ENCODE data around the gene PCLO. TPM values are rescaled to one million over a fixed set of nuclear protein-coding genes. Genes with fewer than 3 reads are reported as not detected.

PCLO gene
- total RNA-seq, 3 donors from 2014 or later, result 0.10 TPM; not detected in 2

DNA sequence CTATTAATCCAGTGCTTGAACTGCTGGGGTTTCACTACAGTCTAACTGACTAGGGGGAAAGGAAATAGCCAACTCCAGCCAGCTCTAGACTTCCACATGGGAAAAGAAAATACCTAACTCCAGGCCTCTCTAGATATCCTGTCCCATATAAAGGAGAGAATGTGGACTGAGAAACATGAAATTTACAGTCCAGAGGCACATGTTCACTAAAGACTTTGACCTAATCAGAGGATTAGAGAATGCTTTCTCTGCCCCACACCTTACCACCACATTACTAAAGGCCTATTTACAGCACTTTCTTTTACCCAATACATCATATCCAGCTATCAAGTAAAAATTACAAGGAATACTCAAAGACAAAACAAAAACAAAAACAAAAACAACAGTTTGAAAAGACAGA, 164.2 kb downstream of the PCLO start:
- H3K36me3 Mint-ChIP-seq (ENCODE audit: insufficient read depth), result no peaks in the 10 kb centered on the region
- no peaks in the 10 kb centered on the region for H3K27me3 Mint-ChIP-seq (ENCODE audit: low read depth)
- no peak for DNase-seq
- peaks cover 17% of the 10 kb centered on the region for H3K9me3 Mint-ChIP-seq
- H3K4me1 Mint-ChIP-seq (ENCODE audit: low read depth), result no peaks in the 10 kb centered on the region
- ATAC-seq, result no peak
- no peak overlapping the region for H3K4me3 Mint-ChIP-seq

DNA sequence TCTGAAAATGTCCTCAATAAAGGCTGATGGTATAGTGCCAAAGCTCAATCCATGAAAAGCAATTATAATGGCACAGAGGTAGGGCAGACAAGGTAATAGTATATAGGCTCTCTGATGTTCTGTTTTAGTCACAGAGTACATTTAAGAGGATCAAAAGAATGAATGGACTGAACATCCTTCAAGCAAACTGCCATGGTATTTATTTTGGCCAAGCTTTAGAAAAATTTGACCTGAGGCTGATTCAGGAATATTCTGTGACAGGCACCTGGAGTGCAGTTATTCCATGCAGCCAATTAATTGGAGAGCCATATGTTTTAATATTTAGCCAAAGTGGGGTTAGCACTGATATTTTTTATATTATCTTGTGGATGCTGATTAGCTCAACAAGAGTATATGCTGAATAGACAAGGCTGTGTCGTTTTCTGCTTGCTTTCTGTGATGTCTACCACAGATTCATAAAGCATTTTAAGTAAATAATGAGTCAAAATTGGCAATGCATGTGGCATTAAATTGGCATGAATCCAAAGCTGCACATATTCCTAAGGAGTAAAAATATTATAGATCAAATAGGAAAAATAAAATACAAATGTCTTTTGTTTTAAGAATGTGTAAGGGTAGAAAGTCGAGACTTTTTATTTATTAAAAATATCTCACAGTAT, 177.4 kb downstream of the PCLO start:
- no peaks in the 10 kb centered on the region for H3K27me3 Mint-ChIP-seq (ENCODE audit: low read depth)
- no peak for DNase-seq
- H3K9me3 Mint-ChIP-seq, result no peaks in the 10 kb centered on the region
- no peak for ATAC-seq
- no peak overlapping the region for H3K4me3 Mint-ChIP-seq
- H3K4me1 Mint-ChIP-seq (ENCODE audit: low read depth), result no peaks in the 10 kb centered on the region
- H3K36me3 Mint-ChIP-seq (ENCODE audit: insufficient read depth), result no peaks in the 10 kb centered on the region

DNA sequence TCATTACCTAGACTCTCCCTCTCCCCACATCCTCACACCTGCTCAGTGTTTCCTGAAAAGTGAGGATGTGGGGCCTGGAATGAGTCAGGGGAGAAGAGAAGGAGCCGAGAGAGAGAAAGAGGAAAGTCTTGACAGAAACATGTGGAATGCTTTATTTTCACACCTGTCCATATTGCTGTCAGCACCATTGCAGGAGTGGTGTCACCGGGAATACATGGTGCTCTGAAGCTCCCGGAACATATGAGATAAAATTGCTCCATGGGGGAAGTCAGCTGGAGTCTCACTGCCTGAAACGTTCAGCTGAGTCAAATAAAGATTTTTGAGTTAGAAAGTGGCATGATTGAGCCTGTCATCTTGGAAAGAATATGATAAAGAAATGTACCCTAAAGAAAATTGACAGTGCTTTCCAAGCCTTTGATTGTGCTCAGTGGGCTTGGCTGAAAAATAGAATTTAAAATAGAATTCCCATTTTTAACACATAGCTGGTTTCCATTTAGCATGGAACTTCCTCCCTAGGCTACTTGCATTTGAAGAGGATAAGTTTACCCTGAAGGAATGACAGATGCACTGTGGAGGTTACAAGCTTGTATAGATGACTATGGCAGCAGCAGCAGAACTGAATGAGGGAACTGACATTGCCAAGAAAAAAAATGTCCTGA, 182.4 kb downstream of the PCLO start:
- Mint-ChIP-seq H3K4me1 (ENCODE audit: low read depth) (no peaks in the 10 kb centered on the region), H3K9me3 (peaks cover 4% of the 10 kb centered on the region), H3K4me3 (no peak overlapping the region), H3K36me3 (ENCODE audit: insufficient read depth) (no peaks in the 10 kb centered on the region), H3K27me3 (ENCODE audit: low read depth) (no peaks in the 10 kb centered on the region)
- no peak for DNase-seq
- no peak for ATAC-seq

DNA sequence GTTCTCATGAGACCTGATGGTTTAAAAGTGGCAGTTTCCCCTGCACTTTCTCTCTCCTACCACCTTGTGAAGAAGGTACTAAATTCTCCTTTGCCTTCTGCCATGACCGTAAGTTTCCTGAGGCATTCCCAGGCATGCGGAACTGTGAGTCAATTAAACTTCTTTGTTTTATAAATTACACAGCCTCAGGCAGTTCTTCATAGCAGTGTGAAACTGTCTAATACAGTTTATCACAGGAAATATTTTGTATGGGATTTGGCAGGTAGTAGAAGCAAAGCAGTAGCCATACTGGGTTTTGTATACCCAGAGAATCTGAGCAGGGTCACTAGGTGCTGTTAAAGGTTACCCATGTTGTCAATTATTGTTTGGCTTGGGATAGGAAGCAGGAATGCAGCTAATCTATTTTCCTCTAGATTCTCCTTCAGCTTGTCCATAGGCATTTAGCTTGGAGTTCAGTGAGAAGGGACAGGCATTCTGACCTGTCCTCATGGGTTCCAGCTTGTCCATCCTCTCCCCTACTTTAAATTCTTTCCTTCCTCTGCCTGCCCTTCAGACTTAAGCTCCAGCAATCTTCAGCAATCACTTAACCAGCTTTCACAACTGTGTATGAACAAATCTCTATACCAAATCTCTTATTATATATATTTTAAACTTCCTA, 186.7 kb downstream of the PCLO start:
- Mint-ChIP-seq H3K4me3 (no peak overlapping the region), H3K27me3 (ENCODE audit: low read depth) (no peaks in the 10 kb centered on the region), H3K36me3 (ENCODE audit: insufficient read depth) (no peaks in the 10 kb centered on the region), H3K9me3 (peaks cover 4% of the 10 kb centered on the region), H3K4me1 (ENCODE audit: low read depth) (no peaks in the 10 kb centered on the region)
- no peak for ATAC-seq
- no peak for DNase-seq

DNA sequence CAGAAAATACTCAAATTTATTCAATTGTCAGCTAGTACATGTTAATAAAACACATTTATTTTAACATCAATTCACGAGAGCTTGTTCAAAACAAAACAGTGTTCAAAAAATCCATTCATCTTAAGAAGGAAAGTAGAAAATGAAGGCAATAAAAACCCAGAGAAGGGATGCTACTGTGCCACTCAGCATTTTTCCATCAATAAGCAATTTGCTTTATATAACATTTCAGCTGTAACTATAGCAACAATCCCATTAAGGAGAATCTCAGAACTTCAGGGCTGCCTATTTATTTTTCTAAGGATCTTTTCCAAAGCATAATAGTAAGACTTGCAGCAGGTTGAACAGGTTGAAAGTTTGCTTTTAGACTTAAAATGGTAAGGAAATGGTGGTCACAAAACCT, 190.5 kb downstream of the PCLO start:
- peaks cover 8% of the 10 kb centered on the region for H3K9me3 Mint-ChIP-seq
- DNase-seq, result no peak
- no peaks in the 10 kb centered on the region for H3K27me3 Mint-ChIP-seq (ENCODE audit: low read depth)
- H3K4me3 Mint-ChIP-seq, result no peak overlapping the region
- no peaks in the 10 kb centered on the region for H3K36me3 Mint-ChIP-seq (ENCODE audit: insufficient read depth)
- no peaks in the 10 kb centered on the region for H3K4me1 Mint-ChIP-seq (ENCODE audit: low read depth)
- ATAC-seq, result no peak

DNA sequence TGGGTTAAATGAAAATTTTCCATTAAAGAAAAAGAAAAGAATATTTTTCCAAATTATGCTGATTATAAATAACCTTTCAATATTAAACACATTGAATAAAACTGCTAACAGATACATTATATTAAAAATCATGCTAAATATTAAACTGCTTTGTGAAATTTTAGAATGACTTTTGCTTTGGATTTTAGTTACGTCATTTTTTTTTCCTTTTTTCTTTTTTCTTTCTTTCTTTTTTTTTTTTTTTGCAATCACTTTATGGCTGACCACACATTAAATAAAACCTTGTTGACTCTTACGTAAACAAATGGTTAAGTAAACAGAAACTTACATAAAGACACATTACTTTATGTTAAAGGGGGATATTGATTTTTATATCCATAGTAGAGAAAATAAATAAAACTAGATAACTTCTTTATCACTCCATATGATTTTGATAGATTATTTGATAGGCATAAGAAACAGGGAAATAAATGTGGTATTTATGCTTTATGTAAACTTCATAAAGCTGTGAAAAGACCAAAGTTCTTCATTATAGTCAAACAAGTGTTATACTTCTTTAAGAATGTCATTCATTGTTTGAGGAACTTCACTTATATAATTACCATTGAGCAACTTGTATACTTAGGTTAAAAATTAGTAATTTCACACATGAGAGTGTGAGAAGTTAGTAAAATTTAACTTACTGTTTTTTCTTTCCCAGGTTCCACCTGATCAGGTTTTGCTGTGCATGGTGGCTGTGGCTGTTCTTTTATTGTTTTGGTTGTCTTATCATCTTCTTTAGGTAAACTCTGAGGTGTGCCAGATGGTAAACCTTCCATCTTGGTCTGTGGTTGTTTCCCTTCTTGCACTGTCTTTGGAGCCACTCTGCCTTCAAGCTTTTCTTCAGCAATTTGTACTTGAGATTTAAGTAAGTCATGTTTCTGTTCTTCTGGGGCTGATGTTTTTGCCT, 197.3 kb downstream of the PCLO start:
- Mint-ChIP-seq H3K4me1 (ENCODE audit: low read depth) (no peaks in the 10 kb centered on the region), H3K36me3 (ENCODE audit: insufficient read depth) (no peaks in the 10 kb centered on the region), H3K9me3 (peaks cover 20% of the 10 kb centered on the region), H3K4me3 (no peak overlapping the region), H3K27me3 (ENCODE audit: low read depth) (no peaks in the 10 kb centered on the region)
- ATAC-seq, result no peak
- DNase-seq, result no peak

DNA sequence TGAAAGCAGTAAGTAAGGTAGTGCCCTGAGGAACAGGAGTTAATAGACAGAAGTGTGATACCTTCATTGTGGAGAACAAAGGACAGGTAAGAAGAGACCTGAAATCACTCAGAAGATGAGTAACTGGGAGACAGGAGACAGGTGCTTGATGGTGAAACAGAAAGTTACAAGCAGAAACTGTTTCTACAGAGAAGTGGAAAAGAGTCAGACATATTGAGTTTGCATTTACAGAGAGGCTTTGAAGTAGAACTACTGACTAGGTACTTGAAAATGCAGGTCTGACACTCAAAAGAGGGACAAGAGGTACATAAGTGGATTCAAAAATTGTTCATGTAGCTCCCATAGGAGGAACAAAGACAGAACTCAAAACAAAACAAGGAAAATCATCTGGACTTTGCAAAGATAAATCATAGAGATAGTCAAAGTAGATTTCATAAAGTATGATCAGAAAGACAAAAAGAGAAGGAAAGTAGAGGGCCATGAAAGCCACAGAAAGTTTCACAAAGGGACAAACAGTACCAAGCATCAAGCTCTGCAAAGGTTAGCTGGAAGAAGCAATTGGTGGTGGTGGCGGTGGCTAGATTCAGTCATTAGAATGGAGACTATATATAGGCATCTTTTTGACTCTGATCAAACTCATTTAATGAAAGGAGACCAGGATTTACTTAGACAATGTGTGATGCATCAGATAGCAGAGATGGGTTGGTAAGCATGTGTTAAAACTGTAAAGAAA, 198.4 kb downstream of the PCLO start:
- peaks cover 21% of the 10 kb centered on the region for H3K9me3 Mint-ChIP-seq
- no peaks in the 10 kb centered on the region for H3K27me3 Mint-ChIP-seq (ENCODE audit: low read depth)
- no peaks in the 10 kb centered on the region for H3K36me3 Mint-ChIP-seq (ENCODE audit: insufficient read depth)
- no peak for ATAC-seq
- no peaks in the 10 kb centered on the region for H3K4me1 Mint-ChIP-seq (ENCODE audit: low read depth)
- no peak for DNase-seq
- no peak overlapping the region for H3K4me3 Mint-ChIP-seq

DNA sequence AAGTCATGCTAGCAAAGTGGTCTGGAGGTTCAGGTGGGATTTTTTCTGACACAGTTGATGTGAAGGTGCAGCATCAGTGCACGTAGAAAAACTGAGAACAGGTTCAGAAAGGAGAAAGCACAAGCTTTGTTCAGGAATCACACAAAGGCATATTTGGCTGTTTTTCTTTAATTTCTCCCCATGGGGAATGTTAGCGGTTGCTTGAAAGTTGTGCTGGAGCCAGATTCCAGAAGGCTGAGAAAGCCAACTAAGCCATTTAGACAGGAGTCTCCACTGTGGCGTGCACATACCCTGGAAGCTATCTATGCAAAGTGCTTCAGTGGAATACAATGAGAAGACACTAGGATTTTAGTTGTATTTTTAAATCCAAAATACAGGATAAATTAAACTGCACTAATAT, 201.4 kb downstream of the PCLO start:
- DNase-seq (no peak), ATAC-seq (no peak)
- Mint-ChIP-seq H3K27me3 (ENCODE audit: low read depth) (no peaks in the 10 kb centered on the region), H3K36me3 (ENCODE audit: insufficient read depth) (no peaks in the 10 kb centered on the region), H3K9me3 (peaks cover 24% of the 10 kb centered on the region), H3K4me3 (no peak overlapping the region), H3K4me1 (ENCODE audit: low read depth) (no peaks in the 10 kb centered on the region)

DNA sequence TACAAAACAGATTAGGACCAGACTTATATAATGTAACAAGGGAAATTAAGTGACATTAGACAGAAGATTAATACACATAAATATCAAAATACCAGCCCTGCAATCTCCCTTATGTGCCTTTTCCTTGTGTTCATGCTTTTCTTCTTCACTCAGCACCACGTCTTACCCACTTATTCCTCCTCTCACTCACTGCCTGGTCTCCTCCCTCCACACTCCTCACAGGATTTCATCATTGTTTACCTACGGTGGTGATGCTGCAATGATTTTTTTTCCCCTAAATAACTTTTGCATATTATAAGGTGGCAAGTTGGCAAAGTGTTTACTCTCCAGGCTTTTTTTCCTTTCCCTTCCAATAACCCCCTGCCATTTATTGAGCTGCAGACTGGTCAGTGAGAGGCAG, 203.2 kb downstream of the PCLO start:
- Mint-ChIP-seq H3K36me3 (ENCODE audit: insufficient read depth) (no peaks in the 10 kb centered on the region), H3K4me3 (no peak overlapping the region), H3K27me3 (ENCODE audit: low read depth) (no peaks in the 10 kb centered on the region), H3K9me3 (peaks cover 18% of the 10 kb centered on the region), H3K4me1 (ENCODE audit: low read depth) (no peaks in the 10 kb centered on the region)
- DNase-seq (no peak), ATAC-seq (no peak)

DNA sequence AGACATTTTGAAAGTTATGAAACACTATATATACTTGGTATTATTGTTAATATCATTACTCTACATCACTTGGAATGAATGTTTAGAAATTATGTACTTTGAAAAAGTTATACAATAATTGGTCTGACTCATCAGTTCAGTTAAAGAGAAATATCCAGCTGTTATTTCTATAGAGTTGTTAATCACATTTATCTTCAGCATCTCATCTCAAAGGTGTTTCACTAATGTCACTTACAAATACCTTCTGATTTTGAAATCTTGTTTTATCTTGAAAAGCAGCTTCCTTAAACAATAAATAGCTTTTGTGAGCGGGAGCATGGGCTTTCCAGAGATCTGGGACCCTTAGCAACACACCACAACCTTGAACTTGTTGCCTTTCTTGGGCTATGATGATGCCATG, 205.2 kb downstream of the PCLO start:
- no peaks in the 10 kb centered on the region for H3K27me3 Mint-ChIP-seq (ENCODE audit: low read depth)
- H3K36me3 Mint-ChIP-seq (ENCODE audit: insufficient read depth), result no peaks in the 10 kb centered on the region
- no peak for DNase-seq
- no peaks in the 10 kb centered on the region for H3K4me1 Mint-ChIP-seq (ENCODE audit: low read depth)
- H3K4me3 Mint-ChIP-seq, result no peak overlapping the region
- ATAC-seq, result no peak
- H3K9me3 Mint-ChIP-seq, result peaks cover 19% of the 10 kb centered on the region

DNA sequence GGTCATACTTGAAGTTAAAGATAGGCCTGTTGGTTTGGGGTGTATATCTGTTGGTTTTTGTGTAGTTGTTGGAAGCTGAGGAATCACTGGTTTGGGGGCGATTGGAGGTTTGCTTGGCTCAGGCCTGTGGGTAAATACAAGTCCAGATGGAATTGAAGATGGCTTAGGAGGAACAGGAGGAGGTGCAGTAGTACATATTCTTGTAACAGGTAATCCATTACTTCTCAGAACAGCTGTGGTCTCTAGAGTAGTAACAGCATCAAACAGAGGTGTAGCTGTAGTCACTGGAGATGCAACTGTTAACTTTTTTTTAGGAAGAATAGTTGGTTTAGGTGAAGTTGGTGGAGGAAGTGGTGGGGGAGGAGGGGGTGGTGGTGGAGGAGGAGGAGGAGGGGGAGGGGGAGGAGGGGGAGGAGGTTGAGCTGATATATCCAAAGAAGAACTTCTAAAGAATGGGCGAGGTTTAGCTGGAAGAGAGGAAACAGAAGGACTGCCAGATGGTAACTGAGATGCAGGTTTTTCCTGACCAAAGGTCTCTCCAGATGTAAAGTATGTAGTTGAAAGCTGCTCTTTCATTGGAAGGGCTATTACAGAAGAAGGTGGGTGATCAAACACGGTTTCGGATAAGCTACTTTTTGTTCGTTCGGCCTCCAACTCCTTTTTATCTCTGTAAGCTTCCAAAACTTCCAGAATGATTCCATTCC, 209.2 kb downstream of the PCLO start:
- H3K4me3 Mint-ChIP-seq, result no peak overlapping the region
- no peak for DNase-seq
- H3K4me1 Mint-ChIP-seq (ENCODE audit: low read depth), result no peaks in the 10 kb centered on the region
- H3K9me3 Mint-ChIP-seq, result peaks cover 36% of the 10 kb centered on the region
- ATAC-seq, result no peak
- H3K27me3 Mint-ChIP-seq (ENCODE audit: low read depth), result no peaks in the 10 kb centered on the region
- H3K36me3 Mint-ChIP-seq (ENCODE audit: insufficient read depth), result no peaks in the 10 kb centered on the region

DNA sequence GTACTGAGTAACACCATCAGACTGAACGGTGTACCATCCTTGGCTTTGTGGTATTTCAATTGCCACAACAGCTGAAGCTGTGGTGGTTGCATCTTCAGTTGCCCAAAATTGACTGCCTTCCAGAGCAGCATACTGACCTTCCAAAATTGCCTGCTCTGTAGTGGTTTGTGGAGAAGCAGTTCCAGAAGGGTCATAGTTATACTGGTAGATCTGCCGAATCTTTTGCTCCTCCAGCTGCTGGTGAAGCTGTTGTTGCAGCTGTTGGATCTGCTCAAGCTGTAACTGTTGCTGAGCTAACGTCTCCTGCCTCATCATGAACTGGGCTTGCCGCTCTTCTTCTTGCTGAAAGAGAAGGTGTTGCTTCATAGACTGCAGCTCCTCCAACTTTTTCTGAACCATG, 212.2 kb downstream of the PCLO start:
- no peaks in the 10 kb centered on the region for H3K36me3 Mint-ChIP-seq (ENCODE audit: insufficient read depth)
- DNase-seq (no peak), ATAC-seq (no peak)
- no peaks in the 10 kb centered on the region for H3K4me1 Mint-ChIP-seq (ENCODE audit: low read depth)
- no peak overlapping the region for H3K4me3 Mint-ChIP-seq
- H3K27me3 Mint-ChIP-seq (ENCODE audit: low read depth), result no peaks in the 10 kb centered on the region
- peaks cover 31% of the 10 kb centered on the region for H3K9me3 Mint-ChIP-seq

DNA sequence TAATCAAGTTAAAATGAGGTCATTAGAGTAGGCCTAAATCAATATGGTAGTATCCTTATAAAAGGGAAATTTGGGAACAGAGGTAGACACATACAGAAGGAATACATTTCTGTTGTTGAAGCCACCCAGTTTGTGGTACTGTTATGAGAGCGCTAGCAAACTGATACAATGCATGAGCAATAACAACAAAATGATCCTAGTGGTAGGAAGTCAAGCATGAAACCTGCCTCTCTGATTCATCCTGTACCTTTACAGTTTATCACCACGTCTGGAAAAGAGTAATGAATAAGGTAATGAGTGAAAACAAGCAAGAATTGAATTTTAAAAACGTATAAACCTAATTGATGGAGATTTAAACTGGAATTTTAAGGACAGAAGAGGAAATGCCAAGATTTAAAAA, 217.2 kb downstream of the PCLO start:
- DNase-seq, result no peak
- no peak for ATAC-seq
- H3K9me3 Mint-ChIP-seq, result peaks cover 9% of the 10 kb centered on the region
- no peak overlapping the region for H3K4me3 Mint-ChIP-seq
- H3K27me3 Mint-ChIP-seq (ENCODE audit: low read depth), result no peaks in the 10 kb centered on the region
- H3K4me1 Mint-ChIP-seq (ENCODE audit: low read depth), result no peaks in the 10 kb centered on the region
- no peaks in the 10 kb centered on the region for H3K36me3 Mint-ChIP-seq (ENCODE audit: insufficient read depth)
